GM20431 (cell line): Measurements from ENCODE around the gene NECTIN2.
"Not testable (repeated sequence)": the region's sequence is repeated elsewhere in the genome, so short reads cannot be mapped to it uniquely, and the experiment has no call there.

Experiments used
- in situ Hi-C: fragments of 300-500 bp; cut with MseI, MboI; formaldehyde crosslinking; loops from one replicate; pipeline ENCODE4 v1.15.0; 2020; ENCODE audit warnings: low sequenced_read_pairs; ENCODE audit not compliant: unreplicated experiment

Gene NECTIN2

DNA sequence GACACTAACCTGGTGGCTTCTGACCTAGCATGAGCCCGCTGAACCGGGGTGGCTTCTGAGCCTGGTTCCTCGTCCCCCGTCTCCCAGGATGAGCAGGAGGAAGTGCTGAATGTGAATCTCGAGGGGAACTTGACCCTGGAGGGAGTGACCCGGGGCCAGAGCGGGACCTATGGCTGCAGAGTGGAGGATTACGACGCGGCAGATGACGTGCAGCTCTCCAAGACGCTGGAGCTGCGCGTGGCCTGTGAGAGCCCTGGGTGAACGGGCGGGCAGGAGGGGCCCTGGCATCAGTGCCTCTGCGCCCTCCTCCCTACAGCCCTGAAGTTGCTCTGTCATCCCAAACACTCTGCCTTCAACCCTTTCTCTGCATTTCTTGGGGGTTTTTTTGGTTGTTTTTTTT is 31.6 kb upstream of the NECTIN2 start:
- in situ Hi-C loops = no loop called here

DNA sequence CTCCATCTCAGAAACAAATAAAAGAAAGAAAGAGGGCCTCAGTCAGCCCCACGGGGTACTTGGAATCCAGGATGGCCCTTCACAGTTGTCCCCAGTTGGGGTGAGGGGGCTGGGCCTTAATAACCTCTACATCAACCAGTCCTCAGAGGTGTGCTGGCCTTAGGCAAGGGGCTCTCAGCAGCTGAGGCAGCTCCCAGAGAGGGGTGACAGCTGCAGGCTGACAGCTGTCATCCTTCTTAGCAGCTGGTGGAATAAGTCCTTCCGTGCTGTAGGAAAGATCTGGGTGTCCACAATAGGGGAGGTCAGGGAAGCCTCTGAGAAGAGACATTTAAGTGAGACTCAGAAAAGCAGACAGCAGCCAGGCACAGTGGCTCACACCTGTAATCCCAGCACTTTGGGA is 29.8 kb upstream of the NECTIN2 start:
- in situ Hi-C loops = no loop called here

DNA sequence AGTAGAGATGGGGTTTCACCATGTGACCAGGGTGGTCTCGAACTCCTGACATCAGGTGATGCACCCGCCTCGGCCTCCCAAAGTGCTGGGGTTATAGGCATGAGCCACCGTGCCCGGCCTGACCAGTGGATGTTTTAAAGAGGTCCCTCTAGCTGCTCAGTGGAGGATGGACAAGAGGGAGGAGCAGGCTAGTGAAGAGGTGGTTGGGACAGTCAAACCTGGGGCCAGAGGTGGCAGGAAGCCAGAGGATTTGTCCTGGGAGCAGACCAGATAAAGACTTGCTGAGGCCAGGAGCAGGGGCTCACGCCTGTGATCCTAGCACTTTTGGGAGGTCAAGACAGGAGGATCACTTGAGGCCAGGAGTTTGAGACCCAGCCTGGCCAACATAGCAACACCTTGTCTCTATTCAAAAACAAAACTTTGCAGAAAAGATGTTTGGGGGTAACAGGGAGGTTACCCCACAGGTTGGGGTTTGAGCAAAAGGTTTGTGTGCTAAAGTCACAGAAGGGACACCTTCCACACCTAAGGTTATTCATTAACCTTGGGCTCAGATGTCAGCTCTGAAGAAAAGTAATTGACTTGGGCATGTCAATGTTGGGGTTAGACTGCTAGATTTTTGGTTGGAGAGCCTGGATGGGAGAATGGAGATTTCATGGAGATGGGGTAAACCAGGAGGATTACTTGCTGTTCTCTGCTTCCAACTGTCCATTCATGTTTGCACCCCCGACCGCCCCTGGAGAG is 28.2 kb upstream of the NECTIN2 start:
- in situ Hi-C loops = no loop called here

DNA sequence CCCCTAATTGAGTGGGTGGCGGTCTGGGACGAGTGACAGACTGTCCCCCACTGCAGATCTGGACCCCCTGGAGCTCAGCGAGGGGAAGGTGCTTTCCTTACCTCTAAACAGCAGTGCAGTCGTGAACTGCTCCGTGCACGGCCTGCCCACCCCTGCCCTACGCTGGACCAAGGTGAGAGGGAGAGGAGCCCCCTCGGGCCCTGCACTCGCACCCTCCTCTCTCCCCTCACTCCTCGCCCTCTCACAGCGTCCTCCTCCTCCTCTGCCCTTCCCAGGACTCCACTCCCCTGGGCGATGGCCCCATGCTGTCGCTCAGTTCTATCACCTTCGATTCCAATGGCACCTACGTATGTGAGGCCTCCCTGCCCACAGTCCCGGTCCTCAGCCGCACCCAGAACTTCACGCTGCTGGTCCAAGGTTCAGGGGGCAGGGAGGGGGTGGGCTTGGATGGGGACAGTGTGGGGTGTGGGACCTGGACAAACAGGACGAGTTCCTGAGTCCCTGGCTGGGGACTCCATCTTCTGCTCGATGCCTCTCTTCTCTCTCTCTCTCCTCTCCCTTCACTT is 27.5 kb upstream of the NECTIN2 start:
- in situ Hi-C loops = no loop called here

DNA sequence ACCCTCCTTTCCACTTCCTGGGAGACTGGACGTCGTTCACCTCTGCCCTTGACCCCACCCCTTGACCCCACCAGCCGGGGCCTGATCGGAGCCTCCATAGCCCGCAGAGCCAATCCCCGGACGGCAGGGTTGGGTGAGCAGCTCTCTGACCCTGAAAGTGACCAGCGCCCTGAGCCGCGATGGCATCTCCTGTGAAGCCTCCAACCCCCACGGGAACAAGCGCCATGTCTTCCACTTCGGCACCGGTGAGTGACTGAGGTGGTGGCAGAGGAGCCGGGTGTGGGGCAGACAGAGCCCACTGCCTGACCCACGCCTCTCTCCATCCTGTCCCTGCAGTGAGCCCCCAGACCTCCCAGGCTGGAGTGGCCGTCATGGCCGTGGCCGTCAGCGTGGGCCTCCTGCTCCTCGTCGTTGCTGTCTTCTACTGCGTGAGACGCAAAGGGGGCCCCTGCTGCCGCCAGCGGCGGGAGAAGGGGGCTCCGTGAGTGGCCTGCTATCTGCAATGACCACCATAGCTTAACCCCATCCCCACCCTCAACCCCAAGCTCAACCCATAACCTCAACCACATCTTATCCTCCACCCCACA is 26.8 kb upstream of the NECTIN2 start:
- in situ Hi-C loops = no loop called here

DNA sequence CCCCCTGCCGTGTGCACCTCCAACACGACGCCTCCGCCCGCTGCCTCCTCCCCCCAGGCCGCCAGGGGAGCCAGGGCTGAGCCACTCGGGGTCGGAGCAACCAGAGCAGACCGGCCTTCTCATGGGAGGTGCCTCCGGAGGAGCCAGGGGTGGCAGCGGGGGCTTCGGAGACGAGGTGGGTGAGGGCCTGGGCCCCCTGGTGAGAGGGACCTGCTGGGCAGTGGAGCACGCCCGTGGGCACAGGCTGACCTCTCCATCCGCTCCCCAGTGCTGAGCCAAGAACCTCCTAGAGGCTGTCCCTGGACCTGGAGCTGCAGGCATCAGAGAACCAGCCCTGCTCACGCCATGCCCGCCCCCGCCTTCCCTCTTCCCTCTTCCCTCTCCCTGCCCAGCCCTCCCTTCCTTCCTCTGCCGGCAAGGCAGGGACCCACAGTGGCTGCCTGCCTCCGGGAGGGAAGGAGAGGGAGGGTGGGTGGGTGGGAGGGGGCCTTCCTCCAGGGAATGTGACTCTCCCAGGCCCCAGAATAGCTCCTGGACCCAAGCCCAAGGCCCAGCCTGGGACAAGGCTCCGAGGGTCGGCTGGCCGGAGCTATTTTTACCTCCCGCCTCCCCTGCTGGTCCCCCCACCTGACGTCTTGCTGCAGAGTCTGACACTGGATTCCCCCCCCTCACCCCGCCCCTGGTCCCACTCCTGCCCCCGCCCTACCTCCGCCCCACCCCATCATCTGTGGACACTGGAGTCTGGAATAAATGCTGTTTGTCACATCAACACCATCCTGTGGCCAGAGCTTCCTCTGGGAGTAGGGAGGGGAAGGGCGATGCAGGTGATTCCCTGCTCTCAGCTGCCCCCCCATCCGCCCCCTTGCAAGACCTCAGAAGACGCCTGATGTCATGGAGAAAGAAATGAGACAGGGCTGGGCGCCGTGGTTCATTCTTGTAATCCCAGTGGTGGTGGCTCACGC is 25.2 kb upstream of the NECTIN2 start:
- in situ Hi-C loops = no loop called here

DNA sequence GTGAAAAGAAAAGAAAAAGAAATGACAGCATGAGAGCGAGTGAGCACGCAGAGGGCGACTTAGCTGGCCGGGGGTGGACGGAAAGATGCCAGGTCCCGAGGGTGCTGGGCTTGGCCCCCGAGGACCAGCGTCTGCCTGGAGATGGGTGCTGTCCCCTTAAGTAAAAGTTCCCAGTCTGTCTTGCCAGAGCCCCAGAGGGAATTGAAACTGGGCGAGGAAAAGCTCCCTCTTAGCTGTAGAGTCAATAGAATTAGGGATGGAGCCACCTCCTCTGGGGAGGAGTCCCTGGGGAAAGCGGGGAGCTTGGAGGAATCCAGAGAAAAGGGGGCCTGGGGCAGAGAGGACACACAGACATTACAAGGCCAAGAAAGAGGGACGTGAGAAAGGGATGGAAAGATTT is 23.9 kb upstream of the NECTIN2 start:
- in situ Hi-C loops = no loop called here

DNA sequence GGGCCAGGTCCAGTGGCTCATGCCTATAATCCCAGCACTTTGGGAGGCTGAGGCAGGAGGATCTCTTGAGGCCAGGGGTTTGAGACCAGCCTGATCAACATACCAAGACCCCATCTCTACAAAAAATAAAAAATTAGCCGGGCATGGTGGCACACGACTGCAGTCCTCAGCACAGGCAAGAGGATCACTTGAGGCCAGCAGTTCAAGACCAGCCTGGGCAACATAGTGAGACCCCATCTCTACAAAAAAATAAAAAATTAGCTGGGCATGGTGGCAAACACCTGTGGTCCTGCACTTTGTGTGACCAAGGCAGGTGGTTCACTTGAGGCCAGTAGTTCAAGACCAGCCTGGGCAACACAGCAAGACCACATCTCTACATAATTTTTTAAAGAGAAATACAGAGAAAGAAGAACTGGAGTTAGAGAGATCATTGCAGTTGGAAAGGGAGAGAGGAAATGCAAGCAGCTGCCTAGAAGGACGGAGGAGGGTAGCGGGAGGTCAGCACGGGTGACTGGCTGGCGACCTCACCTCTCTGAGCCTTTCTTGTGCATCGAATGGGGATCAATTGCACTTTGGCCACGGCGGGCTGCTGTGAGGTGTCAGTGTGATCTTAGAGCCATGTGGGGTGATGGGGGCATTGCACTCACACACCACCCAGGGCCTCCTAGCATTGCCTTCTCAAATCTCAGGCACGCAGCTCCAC is 23.3 kb upstream of the NECTIN2 start:
- in situ Hi-C loops = no loop called here

DNA sequence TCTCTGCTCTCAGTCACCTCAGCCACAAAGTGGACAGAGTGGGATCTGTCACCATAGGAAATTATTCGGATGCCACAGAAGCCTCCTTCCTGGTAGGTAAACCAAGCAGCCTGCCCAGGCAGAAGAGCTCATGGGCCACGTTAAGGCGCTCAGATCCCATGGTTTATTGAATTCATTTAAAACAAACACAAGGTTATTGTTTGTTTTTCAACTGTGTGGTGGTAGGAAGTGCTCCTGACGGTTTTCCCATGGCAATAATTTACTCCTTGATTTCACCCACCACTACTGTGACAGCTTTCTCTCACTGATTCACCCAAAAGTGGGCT is 22.8 kb upstream of the NECTIN2 start:
- in situ Hi-C loops = no loop called here

DNA sequence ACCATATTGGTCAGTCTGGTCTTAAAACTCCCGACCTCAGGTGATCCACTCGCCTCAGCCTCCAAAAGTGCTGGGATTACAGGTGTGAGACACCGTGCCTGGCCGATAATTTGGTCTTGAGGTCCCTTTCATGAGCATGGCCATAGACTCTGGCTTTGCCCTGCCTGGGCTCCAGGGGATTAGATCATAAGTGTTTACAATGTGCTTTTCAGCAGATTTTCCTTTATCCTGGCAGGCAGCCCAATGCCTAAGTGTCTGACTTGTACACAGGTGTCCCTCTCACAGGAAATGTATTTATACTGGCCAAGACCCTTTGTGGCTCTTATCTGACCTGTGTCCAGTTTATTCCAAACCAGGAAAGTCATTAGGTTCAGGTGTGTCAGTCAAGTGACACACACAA is 21.3 kb upstream of the NECTIN2 start:
- in situ Hi-C loops = no loop called here

DNA sequence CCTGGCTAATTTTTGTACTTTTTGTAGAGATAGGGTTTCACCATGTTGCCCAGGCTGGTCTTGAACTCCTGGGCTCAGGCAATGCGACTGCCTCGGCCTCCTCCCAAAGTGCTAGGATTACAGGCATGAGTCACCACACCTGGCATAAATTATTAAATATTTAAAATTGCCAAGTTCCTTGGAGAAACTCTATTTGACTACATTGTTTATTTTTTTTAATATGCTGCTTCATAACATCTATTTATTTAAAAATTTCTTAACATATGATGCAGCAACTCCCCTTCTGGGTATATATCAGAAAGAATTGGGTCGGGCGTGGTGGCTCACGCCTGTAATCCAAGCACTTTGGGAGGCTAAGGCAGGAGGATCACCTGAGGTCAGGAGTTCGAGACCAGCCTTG is 13.2 kb upstream of the NECTIN2 start:
- in situ Hi-C loops = not testable (repeated sequence)

DNA sequence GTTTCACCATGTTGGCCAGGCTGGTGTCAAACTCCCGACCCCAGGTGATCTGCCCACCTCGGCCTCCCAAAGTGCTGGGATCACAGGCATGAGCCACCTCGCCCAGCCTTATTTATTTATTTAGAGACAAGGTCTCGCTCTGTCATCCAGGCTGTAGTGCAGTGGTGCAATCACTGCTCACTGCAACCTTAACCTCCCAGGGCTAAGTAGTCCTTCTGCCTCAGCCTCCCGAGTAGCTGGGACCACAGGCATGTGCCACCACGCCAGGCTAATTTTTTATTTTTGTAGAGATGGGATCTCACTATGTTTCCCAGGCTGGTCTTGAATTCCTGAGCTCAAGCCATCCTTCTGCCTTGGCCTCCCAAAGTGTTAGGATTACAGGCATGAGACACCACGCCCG is 11.7 kb upstream of the NECTIN2 start:
- in situ Hi-C loops = not testable (repeated sequence)

DNA sequence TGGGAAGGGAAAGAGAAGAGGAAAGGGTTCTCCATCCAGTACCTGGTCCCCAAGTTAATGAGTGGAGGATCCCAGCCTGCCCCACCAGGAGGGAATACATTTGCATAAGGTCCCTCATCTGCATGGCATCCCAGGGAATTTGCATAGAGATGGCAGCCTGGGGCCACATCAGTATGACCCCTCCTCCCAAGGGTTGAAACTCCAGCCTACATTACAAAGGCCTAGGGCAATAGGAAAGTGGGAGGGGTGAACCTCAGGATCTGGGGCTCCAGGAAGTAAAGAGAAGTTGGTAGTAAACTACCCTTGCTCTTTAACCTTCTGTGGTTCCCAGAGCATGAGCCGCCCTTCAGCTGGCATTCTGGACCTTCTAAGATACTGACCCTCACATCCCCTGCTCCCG is 6.8 kb upstream of the NECTIN2 start:
- in situ Hi-C loops = no loop called here

DNA sequence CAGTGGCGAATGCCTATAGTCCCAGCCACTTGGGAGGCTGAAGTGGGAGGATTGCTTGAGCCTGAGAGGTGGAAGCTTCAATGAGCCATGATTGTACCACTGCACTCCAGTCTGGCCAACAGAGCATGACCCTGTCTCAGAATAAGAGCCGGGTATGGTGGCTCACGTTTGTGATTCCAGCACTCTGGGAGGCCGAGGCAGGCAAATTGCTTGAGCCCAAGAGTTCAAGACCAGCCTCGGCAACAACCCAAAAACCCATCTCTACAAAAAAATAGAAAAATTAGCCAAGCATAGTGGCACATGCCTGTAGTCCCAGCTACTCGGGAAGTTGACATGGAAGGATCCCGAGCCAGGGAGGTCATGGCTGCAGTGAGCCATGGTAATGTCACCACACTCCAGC is 5.3 kb upstream of the NECTIN2 start:
- in situ Hi-C loops = no loop called here

DNA sequence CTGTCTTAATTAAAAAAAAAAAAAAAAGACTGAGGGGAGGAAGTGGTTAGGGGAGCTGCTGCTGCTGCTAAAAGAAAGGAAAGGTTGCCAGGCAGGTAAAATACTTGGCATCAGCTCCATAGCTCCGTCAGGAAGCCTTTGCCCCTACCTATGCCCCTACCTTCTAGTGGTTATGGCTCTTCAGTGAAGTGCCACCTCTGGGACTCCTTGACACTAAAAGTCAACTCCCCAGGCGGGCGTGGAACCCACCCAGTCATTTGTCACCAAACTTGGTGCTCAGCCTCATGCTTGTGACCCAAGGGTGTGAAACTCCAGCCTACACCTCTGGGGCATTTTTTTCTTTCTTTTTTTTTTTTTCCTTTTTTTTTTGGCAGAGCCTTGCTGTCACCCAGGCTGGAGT is 4.9 kb upstream of the NECTIN2 start:
- in situ Hi-C loops = no loop called here

DNA sequence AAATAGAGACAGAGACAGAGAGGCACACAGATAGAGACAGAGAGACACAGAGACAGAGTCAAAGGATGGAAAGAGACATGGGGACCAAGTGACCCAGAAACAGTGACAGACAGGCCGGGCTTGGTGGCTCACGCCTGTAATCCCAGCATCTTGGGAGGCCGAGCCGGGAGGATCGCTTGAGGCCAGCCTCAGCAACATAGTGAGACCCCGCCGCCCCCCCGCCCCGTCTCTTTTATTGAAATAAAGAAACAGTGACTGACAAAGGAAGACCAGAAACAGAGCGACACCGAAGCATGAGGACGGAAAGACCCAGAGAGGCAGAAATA is 848 bp upstream of the NECTIN2 start:
- in situ Hi-C loops = no loop called here

DNA sequence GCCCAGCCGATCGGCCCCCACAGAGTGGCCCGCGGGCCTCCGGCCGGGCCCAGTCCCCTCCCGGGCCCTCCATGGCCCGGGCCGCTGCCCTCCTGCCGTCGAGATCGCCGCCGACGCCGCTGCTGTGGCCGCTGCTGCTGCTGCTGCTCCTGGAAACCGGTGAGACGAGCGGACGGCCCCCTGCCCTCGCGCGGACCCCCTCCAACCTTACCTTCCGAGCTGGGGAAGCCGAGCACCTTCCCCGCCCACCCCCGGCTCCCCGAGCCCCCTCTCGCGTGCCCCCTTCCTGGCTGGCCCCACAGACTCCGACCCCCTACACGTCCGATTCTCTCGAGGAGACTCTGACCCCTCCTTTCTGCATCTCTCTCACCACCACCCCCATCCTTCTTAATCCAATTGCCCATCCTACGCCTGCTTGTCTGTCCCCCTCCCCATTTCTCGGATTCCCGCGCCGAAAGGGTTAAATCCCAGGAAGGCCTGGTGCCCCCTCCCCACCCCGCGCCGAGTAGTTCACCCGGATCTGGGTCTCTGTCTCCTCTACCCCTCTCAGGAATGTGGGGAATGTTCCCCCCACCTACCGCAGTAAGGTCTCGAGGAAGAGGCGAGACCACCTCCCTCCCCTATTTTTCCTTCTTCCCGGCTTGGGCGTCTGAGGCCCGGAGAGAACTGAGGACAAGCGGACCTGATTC is 502 bp downstream of the NECTIN2 start:
- in situ Hi-C loops = no loop called here

DNA sequence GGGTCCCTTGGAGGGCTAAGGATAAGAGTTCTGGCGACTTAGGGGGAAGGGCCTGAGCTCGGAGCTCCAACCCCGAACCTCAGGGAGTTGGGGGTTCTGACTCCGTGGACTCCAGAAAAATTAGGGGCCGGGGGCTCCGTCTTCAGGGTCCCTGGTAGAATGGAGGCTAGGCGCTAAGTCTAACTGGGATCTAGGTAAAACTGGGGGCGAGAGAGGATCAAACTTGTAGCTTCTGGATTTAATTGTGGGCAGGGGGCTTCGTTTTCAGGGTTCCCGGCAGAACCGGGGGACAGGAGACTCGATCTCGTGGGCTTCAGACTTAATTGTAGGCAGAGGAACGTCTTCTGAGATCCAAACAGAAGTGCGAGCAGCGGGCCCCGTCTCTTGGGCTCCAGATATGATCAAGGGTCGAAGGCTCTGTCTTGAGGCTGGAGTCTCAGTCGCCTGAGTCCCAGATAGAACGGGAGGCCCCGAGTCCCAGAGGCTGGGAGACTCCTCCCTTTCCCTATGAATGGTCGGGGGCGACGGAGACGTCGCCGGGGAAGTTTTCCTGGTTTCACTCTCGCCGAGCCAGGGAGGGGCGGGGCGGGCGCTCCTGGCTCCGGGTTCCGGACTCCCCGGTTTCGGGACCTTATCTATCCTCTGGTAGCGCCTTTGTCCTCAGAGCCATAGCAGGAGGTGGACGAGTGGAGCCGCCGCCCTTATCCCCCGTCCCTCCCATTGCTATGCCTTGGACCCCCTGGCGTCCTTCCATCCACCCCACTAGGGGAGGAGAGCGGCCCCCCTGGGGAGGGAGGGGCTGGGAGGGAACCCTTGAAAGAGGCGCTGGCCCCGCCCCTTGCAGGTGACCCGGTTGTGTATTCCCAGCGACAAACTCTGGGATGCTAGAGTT is 1.3 kb downstream of the NECTIN2 start:
- in situ Hi-C loops = no loop called here
